AG04449 (cell line): ENCODE results near the gene TPM1.

Experiments used
- CTCF ChIA-PET: fragments of 350-600 bp; formaldehyde crosslinking; extraction: SDS; loops from one replicate; lab custom pipeline; 2021; ENCODE audit warnings: antibody characterized with exemption; lab: Yijun Ruan, JAX
- POLR2A ChIA-PET: fragments of 400-600, 350-600 bp; formaldehyde crosslinking; extraction: SDS; loops from one replicate; lab custom pipeline; 2020; ENCODE audit warnings: antibody characterized with exemption, inconsistent platforms; lab: Yijun Ruan, JAX
- DNase-seq: peaks from one replicate; pipeline ENCODE4 v3.0.0-alpha.2; 2010; ENCODE audit warnings: low read depth, low spot score
- H3K4me3 ChIP-seq: 2 replicates; pipeline ENCODE4 v1.5.1; 2011; ENCODE audit warnings: low read depth, mild to moderate bottlenecking, control low read depth, low read length
- TF ChIP-seq, protein P1 (sequence below): IDR thresholded peaks from one replicate; pipeline ENCODE4 v1.5.1; 2011; ENCODE audit warnings: mild to moderate bottlenecking, moderate library complexity, low read length, control low read depth, inconsistent platforms; ENCODE audit not compliant: insufficient read depth; ENCODE audit errors: missing control alignments

The TPM1 gene

DNA sequence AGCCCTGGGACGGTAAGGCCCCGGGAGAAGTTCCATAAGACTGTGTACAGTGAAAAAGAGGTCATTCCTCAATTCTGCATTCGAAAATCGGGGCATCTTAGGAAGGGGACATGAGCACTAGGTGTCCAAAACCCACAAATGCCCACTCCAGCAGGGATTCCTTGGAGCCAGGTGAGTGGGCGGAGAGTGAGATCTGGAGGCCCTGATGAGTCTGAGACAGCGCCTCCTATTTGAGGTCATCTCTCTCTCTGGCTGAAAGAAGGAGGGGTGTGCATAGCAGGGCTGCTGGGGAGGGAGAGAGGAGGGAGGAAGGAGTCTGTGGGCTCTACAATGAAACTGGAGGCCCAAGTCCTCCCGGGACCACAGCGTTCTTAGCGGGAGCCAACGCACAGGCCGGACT is 41.0 kb downstream of the TPM1 start:
- POLR2A ChIA-PET = no interaction called here
- TF ChIP-seq, protein P1, sequence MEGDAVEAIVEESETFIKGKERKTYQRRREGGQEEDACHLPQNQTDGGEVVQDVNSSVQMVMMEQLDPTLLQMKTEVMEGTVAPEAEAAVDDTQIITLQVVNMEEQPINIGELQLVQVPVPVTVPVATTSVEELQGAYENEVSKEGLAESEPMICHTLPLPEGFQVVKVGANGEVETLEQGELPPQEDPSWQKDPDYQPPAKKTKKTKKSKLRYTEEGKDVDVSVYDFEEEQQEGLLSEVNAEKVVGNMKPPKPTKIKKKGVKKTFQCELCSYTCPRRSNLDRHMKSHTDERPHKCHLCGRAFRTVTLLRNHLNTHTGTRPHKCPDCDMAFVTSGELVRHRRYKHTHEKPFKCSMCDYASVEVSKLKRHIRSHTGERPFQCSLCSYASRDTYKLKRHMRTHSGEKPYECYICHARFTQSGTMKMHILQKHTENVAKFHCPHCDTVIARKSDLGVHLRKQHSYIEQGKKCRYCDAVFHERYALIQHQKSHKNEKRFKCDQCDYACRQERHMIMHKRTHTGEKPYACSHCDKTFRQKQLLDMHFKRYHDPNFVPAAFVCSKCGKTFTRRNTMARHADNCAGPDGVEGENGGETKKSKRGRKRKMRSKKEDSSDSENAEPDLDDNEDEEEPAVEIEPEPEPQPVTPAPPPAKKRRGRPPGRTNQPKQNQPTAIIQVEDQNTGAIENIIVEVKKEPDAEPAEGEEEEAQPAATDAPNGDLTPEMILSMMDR = no peak
- DNase-seq = no peak
- H3K4me3 ChIP-seq = no peak overlapping the region
- CTCF ChIA-PET = interaction anchor here (1.4 kb wide), 1 partner anchor 11 kb away, joined by 5 read pairs; no protein-coding TSS in a partner anchor

DNA sequence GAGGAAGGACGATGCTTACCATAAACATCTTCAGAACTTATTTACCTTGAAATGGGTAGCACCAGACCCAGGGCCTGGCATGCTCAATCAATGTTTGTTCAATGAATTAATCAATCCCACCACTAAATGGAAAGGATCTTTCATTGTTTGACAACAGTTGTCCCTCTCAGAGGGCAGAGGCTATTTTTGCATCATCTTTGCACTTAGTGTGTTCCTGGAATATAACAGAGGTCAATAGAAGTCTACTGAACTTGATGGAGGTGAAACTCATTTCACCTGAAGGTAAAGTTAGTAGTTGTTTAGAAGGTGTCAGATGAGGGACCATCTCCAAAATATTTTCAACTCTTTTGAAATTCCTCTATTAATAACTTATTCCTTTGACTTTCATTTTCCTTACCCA is 42.3 kb downstream of the TPM1 start:
- CTCF ChIA-PET = interaction anchor here (2.1 kb wide), 1 partner anchor 10 kb away, joined by 6 read pairs; no protein-coding TSS in a partner anchor

DNA sequence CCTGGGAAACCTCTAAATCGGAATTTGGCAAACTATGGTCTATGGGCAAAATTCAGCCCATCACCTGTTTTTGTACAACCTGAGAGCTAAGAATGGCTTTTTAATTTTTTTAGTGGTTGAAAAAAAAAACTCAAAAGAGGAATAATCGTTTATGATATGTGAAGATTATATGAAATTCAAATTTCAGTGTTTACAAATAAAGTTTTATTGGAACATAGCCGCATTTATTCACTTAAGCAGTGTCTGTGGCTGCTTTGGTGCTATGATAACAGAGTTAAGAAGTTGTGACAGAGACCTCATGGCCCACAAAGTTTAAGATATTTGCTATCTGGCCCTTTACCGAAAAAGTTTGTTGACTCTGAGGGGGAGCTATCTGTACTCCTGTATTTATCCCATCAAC is 42.7 kb downstream of the TPM1 start:
- ChIA-PET CTCF (interaction anchor here (2.1 kb wide), 1 partner anchor 9 kb away, joined by 6 read pairs; no protein-coding TSS in a partner anchor), POLR2A (no interaction called here)
- TF ChIP-seq, protein P1 = no peak
- no peak overlapping the region for H3K4me3 ChIP-seq
- no peak for DNase-seq

More for the DNA sequence above, 42.3 kb downstream of the TPM1 start:
- no peak for DNase-seq
- TF ChIP-seq, protein P1 = no peak
- H3K4me3 ChIP-seq = no peak overlapping the region
- POLR2A ChIA-PET = no interaction called here

DNA sequence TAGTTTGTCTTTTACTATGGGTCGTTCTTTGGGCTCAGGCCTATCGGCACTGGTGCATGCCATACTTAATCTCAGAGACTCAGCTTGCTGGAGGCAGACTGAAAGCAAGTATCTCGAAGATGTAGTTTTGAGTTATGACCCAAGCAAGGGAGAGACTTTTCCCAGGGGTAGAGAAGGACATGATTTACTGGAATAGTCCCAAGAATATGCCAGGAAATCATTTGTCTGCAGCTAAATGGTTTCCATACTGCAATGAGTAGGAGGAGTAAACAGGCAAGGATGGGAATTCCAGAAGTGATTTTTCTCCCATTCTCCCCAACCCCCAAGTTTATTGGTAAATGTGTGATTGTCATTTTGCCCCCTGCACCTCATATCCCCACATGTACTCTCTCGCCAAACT is 43.7 kb downstream of the TPM1 start:
- H3K4me3 ChIP-seq = no peak overlapping the region
- no peak for DNase-seq
- CTCF ChIA-PET = interaction anchor here (1.5 to 2.1 kb wide), 2 partner anchors 8 to 344 kb away, joined by 3 to 6 read pairs; no protein-coding TSS in a partner anchor
- POLR2A ChIA-PET = no interaction called here
- TF ChIP-seq, protein P1 = no peak

GRCh38 chr15:63086947-63087346 is 44.4 kb downstream of the TPM1 start:
- ChIA-PET POLR2A (interaction anchor here (1.0 kb wide), 1 partner anchor 236 kb away, joined by 3 read pairs; no protein-coding TSS in a partner anchor), CTCF (interaction anchor here (1.5 to 2.1 kb wide), 2 partner anchors 7 to 345 kb away, joined by 3 to 6 read pairs; no protein-coding TSS in a partner anchor)
- DNase-seq = no peak
- TF ChIP-seq, protein P1 = no peak
- H3K4me3 ChIP-seq = no peak overlapping the region

GRCh38 chr15:63088533-63089245 is 46.1 kb downstream of the TPM1 start:
- ChIA-PET CTCF (interaction anchor here (0.6 to 1.4 kb wide), 4 partner anchors 41 to 347 kb away, joined by 3 to 9 read pairs (median 4); no protein-coding TSS in a partner anchor), POLR2A (interaction anchor here (0.6 to 1.6 kb wide), 7 partner anchors 9 to 68 kb away, joined by 3 to 5 read pairs (median 4); partner anchors contain the start of gene RPS27L)
- no peak overlapping the region for H3K4me3 ChIP-seq
- TF ChIP-seq, protein P1 = no peak
- DNase-seq = no peak
